ENCODE results near the gene WDR5B. TPM values are rescaled to one million over a fixed set of nuclear protein-coding genes. Genes with fewer than 3 reads are reported as not detected.

The WDR5B gene
- 1 to 10 TPM; 3.4 to 4.3 TPM for total RNA-seq

GRCh38 chr3:122415762-122416654, at the start of gene WDR5B:
Gene WDR5B, minus strand, starts transcription at chr3:122416062. Its CDS starts 534 bp downstream, at chr3:122415528.

GRCh38 chr3:122383771-122384697, 31.8 kb downstream of the WDR5B start, which contains the start of gene FAM162A:
Gene FAM162A, plus strand, starts transcription at chr3:122384182. Its CDS starts 84 bp downstream, at chr3:122384266.

GRCh38 chr3:122382888-122383666, 32.8 kb downstream of the WDR5B start, which contains the start of gene MIX23:
Gene MIX23, minus strand, starts transcription at chr3:122383231. Its CDS starts 7 bp downstream, at chr3:122383224.

Small RNA genes lying within 50 kb of the gene (small RNA-seq; reads per million reads assigned to genes)
- 0 reads per million in 2 donors for gene AC083798.1

Other genes with a start within 250 kb of the WDR5B start
- not detected for gene CASR, start 232.4 kb downstream of the WDR5B start, total RNA-seq
- under 1 TPM in 1 of 2 donors, not detected in 1; 0.34 TPM for gene CSTA, start 90.8 kb downstream of the WDR5B start, total RNA-seq
- gene MIX23, start 32.8 kb downstream of the WDR5B start, total RNA-seq, result 10 to 100 TPM; 15.1 to 56.9 TPM
- 10 to 100 TPM; 12.0 to 14.3 TPM for gene FAM162A, start 31.9 kb downstream of the WDR5B start, total RNA-seq
- gene KPNA1, start 98.9 kb upstream of the WDR5B start, total RNA-seq, result 10 to 100 TPM; 43.0 to 44.0 TPM
- gene PARP9, start 148.2 kb upstream of the WDR5B start, total RNA-seq, result 10 to 100 TPM; 90.6 to 96.7 TPM
- gene DTX3L, start 148.3 kb upstream of the WDR5B start, total RNA-seq, result 100 to 1,000 TPM; 111 to 142 TPM
- gene PARP15, start 161.6 kb upstream of the WDR5B start, total RNA-seq, result 1 to 10 TPM in 1 of 2 donors, under 1 TPM in 1; 0.34 to 3.0 TPM